Activated CD8-positive, alpha-beta T cell treated with anti-CD3 and anti-CD28 coated beads, Interleukin-2, amount 10 ng/mL, durations not matched to agents 7 days and 5 days (primary cell): ENCODE data around the gene RIPOR1. TPM values are rescaled to one million over a fixed set of nuclear protein-coding genes. Genes with fewer than 3 reads are reported as not detected.
A peak's percentile ranks its signal among the peaks of the same experiment; 100 is the strongest.
"Not testable (repeated sequence)": the region's sequence is repeated elsewhere in the genome, so short reads cannot be mapped to it uniquely, and the experiment has no call there.

Experiments used
- ATAC-seq: fragments of 150-1000 bp; cut with Tn5 transposase; one replicate; pipeline ENCODE4 v1.10.0; 2021; ENCODE audit warnings: moderate library complexity
- CTCF ChIA-PET: fragments of 350-600 bp; sonication (Branson Sonifier 250); formaldehyde crosslinking; loops from one replicate; lab custom pipeline; 2021; ENCODE audit warnings: antibody characterized with exemption; lab: Charles Lee
- POLR2A ChIA-PET: fragments of 350-600 bp; sonication (Branson Sonifier 250); formaldehyde crosslinking; loops from one replicate; lab custom pipeline; 2021; ENCODE audit warnings: antibody characterized with exemption; lab: Charles Lee
- DNase-seq: peaks from one replicate; pipeline ENCODE4 v3.0.0-alpha.2; 2020
- H3K27ac Mint-ChIP-seq: one replicate; pipeline ENCODE4 v1.8.0; 2021; ENCODE audit warnings: mild to moderate bottlenecking, mixed read lengths
- H3K27me3 Mint-ChIP-seq: one replicate; pipeline ENCODE4 v1.8.0; 2021; ENCODE audit warnings: low read depth, mixed read lengths
- H3K36me3 Mint-ChIP-seq: one replicate; pipeline ENCODE4 v1.8.0; 2021; ENCODE audit warnings: low read depth, mixed read lengths
- H3K4me1 Mint-ChIP-seq: one replicate; pipeline ENCODE4 v1.8.0; 2021; ENCODE audit warnings: low read depth, mixed read lengths
- H3K4me3 Mint-ChIP-seq: one replicate; pipeline ENCODE4 v1.8.0; 2021; ENCODE audit warnings: mild to moderate bottlenecking, mixed read lengths
- H3K9me3 Mint-ChIP-seq: one replicate; pipeline ENCODE4 v1.8.0; 2022; ENCODE audit warnings: mixed read lengths; ENCODE audit not compliant: insufficient read depth
- total RNA-seq, 2 experiments: library from RNA; stranded (reverse); gene quantifications; one replicate each; pipeline ENCODE4 v1.2.3, GENCODE V29; 2021

The RIPOR1 gene
- total RNA-seq, 2 experiments from 2014 or later = 10.6 to 13.7 TPM

GRCh38 chr16:67531247-67531646 lies 2.6 kb downstream of the RIPOR1 start:
- no peak overlapping the region for H3K4me3 Mint-ChIP-seq
- ATAC-seq (no peak), DNase-seq (no peak)
- H3K27ac Mint-ChIP-seq = no peak overlapping the region
- POLR2A ChIA-PET = no interaction called here
- H3K9me3 Mint-ChIP-seq = no peaks in the 10 kb centered on the region
- H3K36me3 Mint-ChIP-seq = peaks cover 3% of the 10 kb centered on the region
- H3K27me3 Mint-ChIP-seq = peaks cover 56% of the 10 kb centered on the region
- H3K4me1 Mint-ChIP-seq = peaks cover 20% of the 10 kb centered on the region
- CTCF ChIA-PET = interaction anchor here (1.0 to 5.6 kb wide), 4 partner anchors 10 to 114 kb away, joined by 3 to 80 read pairs (median 6); partner anchors contain the start of genes CARMIL2 and CTCF

- Mint-ChIP-seq H3K4me3 (no peak overlapping the region), H3K27ac (no peak overlapping the region), H3K27me3 (peaks cover 54% of the 10 kb centered on the region), H3K9me3 (no peaks in the 10 kb centered on the region), H3K4me1 (peaks cover 27% of the 10 kb centered on the region), H3K36me3 (peaks cover 5% of the 10 kb centered on the region)
- CTCF ChIA-PET = interaction anchor here (0.7 to 5.6 kb wide), 6 partner anchors 10 to 112 kb away, joined by 3 to 80 read pairs (median 10); partner anchors contain the start of genes CARMIL2 and CTCF
- DNase-seq = no peak
- POLR2A ChIA-PET = interaction anchor here (1.6 kb wide), 2 partner anchors 23 to 29 kb away, joined by 3 to 9 read pairs; partner anchors contain the start of gene CTCF
- no peak for ATAC-seq
Measured at GRCh38 chr16:67533024-67533560, 4.5 kb downstream of the RIPOR1 start.

DNA sequence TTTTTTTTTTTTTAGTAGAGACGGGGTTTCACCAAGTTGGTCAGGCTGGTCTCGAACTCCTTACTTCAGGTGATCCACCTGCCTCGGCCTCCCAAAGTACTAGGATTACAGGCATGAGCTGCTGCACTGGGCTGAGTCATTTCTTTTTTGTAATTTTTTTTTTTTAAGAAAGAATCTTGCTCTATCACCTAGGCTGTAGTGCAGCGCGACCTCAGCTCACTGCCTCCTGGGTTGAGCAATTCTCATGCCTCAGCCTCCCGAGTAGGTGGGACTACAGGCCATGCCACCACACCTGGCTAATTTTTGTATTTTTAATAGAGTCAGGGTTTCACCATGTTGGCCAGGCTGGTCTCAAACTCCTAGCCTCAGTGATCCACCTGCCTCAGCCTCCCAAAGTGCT lies 5.4 kb downstream of the RIPOR1 start:
- POLR2A ChIA-PET = interaction anchor here (1.0 kb wide), 1 partner anchor 112 kb away, joined by 3 read pairs; no protein-coding TSS in a partner anchor
- CTCF ChIA-PET = interaction anchor here (0.7 to 5.6 kb wide), 3 partner anchors 13 to 42 kb away, joined by 3 to 80 read pairs (median 21); no protein-coding TSS in a partner anchor
- not testable (repeated sequence) for H3K9me3 Mint-ChIP-seq, ATAC-seq, H3K36me3 Mint-ChIP-seq, H3K4me3 Mint-ChIP-seq, DNase-seq, H3K27ac Mint-ChIP-seq
- peaks cover 27% of the 10 kb centered on the region for H3K4me1 Mint-ChIP-seq
- H3K27me3 Mint-ChIP-seq = peaks cover 54% of the 10 kb centered on the region

GRCh38 chr16:67534431-67534830 lies 5.8 kb downstream of the RIPOR1 start:
- no peak overlapping the region for H3K4me3 Mint-ChIP-seq
- ATAC-seq (no peak), DNase-seq (no peak)
- no peak overlapping the region for H3K27ac Mint-ChIP-seq
- peaks cover 5% of the 10 kb centered on the region for H3K36me3 Mint-ChIP-seq
- ChIA-PET POLR2A (interaction anchor here (1.0 kb wide), 1 partner anchor 111 kb away, joined by 3 read pairs; no protein-coding TSS in a partner anchor), CTCF (interaction anchor here (2.8 to 4.9 kb wide), 3 partner anchors 13 kb away, joined by 21 to 76 read pairs (median 46); no protein-coding TSS in a partner anchor)
- H3K27me3 Mint-ChIP-seq = peaks cover 54% of the 10 kb centered on the region
- no peaks in the 10 kb centered on the region for H3K9me3 Mint-ChIP-seq
- H3K4me1 Mint-ChIP-seq = peaks cover 26% of the 10 kb centered on the region

- Mint-ChIP-seq H3K36me3 (peaks cover 2% of the 10 kb centered on the region), H3K27ac (no peak overlapping the region), H3K4me3 (no peak overlapping the region), H3K27me3 (peaks cover 49% of the 10 kb centered on the region), H3K9me3 (no peaks in the 10 kb centered on the region), H3K4me1 (peaks cover 21% of the 10 kb centered on the region)
- POLR2A ChIA-PET = no interaction called here
- DNase-seq (no peak), ATAC-seq (no peak)
- CTCF ChIA-PET = interaction anchor here (4.7 to 4.9 kb wide), 2 partner anchors 12 to 14 kb away, joined by 46 to 76 read pairs; no protein-coding TSS in a partner anchor
Measured at GRCh38 chr16:67535201-67535600, 6.6 kb downstream of the RIPOR1 start.

DNA sequence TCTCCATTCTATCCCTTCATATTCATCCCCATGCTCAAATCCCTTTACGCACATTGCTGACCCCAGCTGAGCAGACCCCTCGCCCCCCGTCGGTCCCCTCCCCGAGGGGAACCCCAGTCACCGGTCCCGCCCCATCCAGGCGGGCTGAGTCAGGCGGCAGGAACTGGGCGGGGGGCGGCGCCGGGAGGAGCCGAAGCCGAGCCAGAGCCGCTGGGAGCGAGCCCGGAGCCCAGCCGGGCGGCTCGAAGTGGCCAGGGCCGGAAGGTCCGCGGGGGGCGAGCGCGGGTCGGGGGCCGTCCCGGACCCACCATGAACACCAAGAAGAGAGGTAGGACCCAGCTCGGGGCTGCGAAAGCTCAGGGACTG lies 8.6 kb downstream of the RIPOR1 start:
- DNase-seq (peak; percentile 46), ATAC-seq (peak; percentile 47)
- H3K9me3 Mint-ChIP-seq = no peaks in the 10 kb centered on the region
- peaks cover 34% of the 10 kb centered on the region for H3K27me3 Mint-ChIP-seq
- POLR2A ChIA-PET = interaction anchor here (0.6 to 2.5 kb wide), 7 partner anchors 10 to 486 kb away, joined by 3 to 11 read pairs (median 4); partner anchors contain the start of genes ACD, CTCF, DDX28 and DUS2
- peak overlapping the region; percentile 69 for H3K4me3 Mint-ChIP-seq
- H3K27ac Mint-ChIP-seq = peak overlapping the region; percentile 25
- peaks cover 6% of the 10 kb centered on the region for H3K36me3 Mint-ChIP-seq
- H3K4me1 Mint-ChIP-seq = peaks cover 10% of the 10 kb centered on the region
- CTCF ChIA-PET = interaction anchor here (0.6 to 4.9 kb wide), 14 partner anchors 10 to 338 kb away, joined by 3 to 76 read pairs (median 7); partner anchors contain the start of genes ATP6V0D1, C16orf86, CARMIL2 and CTCF

DNA sequence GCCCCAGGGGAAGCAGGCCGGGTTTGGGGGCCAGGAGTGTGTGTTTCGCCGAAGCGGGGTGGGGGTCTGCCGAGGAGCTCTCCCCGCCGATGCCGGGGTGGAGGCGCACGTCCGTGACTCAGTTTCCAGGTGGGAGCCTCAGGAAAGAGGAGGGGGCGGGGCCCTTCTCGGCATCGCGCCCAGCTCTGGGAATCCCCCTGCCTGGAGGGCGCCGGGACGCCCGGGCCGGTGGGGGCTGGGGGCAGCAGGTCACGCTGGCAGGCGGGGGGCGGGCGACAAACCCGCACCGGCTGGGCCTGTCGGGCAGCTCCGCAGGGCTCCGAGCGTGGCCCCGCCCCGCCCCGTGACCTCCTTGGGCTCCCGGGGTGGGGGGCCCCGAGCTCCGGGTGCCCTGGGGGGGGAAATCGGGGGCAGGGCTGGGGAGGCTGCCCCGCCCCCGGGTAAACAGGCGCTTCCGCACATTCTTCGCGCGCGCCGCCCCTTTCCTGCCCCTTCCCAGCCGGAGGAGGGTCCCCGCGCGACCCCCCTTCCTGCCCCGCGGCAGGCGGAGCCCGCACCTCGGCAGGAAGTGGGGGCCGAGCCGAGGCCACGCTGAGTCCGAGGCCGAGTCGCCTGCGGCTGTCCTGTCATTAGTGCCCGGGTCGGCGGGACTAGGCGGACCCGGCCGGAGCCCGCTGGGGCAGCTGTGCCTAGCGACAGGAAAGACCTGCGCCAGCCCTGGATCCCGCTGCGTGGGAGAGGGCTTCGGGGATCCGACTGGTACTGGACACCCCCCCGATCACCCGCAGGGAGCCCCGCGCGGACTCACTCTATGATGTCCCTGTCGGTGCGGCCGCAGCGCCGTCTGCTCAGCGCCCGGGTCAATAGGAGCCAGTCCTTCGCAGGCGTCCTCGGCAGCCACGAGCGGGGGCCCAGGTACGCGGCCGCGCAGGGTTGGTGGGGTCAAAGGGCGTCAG lies 9.3 kb downstream of the RIPOR1 start:
- H3K27me3 Mint-ChIP-seq = peaks cover 31% of the 10 kb centered on the region
- peaks cover 12% of the 10 kb centered on the region for H3K36me3 Mint-ChIP-seq
- no peak overlapping the region for H3K27ac Mint-ChIP-seq
- DNase-seq (peak; percentile 65), ATAC-seq (peak; percentile 46)
- peaks cover 17% of the 10 kb centered on the region for H3K4me1 Mint-ChIP-seq
- CTCF ChIA-PET = interaction anchor here (0.6 to 4.9 kb wide), 13 partner anchors 10 to 337 kb away, joined by 3 to 76 read pairs (median 7); partner anchors contain the start of genes ATP6V0D1, C16orf86, CARMIL2 and CTCF
- no peaks in the 10 kb centered on the region for H3K9me3 Mint-ChIP-seq
- POLR2A ChIA-PET = interaction anchor here (0.6 to 2.5 kb wide), 8 partner anchors 9 to 485 kb away, joined by 3 to 11 read pairs (median 4); partner anchors contain the start of genes CTCF, DDX28 and DUS2
- peak overlapping the region; percentile 69 for H3K4me3 Mint-ChIP-seq

GRCh38 chr16:67538666-67539101 lies 10.1 kb downstream of the RIPOR1 start:
- peaks cover 23% of the 10 kb centered on the region for H3K27me3 Mint-ChIP-seq
- H3K9me3 Mint-ChIP-seq = no peaks in the 10 kb centered on the region
- peaks cover 25% of the 10 kb centered on the region for H3K4me1 Mint-ChIP-seq
- ChIA-PET CTCF (interaction anchor here (1.5 to 4.9 kb wide), 4 partner anchors 9 to 44 kb away, joined by 4 to 76 read pairs (median 29); no protein-coding TSS in a partner anchor), POLR2A (interaction anchor here (1.4 to 2.5 kb wide), 3 partner anchors 8 to 23 kb away, joined by 6 to 11 read pairs (median 7); no protein-coding TSS in a partner anchor)
- ATAC-seq (no peak), DNase-seq (no peak)
- no peak overlapping the region for H3K27ac Mint-ChIP-seq
- peak overlapping the region; percentile 64 for H3K4me3 Mint-ChIP-seq
- H3K36me3 Mint-ChIP-seq = peaks cover 12% of the 10 kb centered on the region

GRCh38 chr16:67539271-67539670 lies 10.6 kb downstream of the RIPOR1 start:
- CTCF ChIA-PET = interaction anchor here (0.9 to 4.9 kb wide), 4 partner anchors 8 to 22 kb away, joined by 3 to 76 read pairs (median 26); no protein-coding TSS in a partner anchor

DNA sequence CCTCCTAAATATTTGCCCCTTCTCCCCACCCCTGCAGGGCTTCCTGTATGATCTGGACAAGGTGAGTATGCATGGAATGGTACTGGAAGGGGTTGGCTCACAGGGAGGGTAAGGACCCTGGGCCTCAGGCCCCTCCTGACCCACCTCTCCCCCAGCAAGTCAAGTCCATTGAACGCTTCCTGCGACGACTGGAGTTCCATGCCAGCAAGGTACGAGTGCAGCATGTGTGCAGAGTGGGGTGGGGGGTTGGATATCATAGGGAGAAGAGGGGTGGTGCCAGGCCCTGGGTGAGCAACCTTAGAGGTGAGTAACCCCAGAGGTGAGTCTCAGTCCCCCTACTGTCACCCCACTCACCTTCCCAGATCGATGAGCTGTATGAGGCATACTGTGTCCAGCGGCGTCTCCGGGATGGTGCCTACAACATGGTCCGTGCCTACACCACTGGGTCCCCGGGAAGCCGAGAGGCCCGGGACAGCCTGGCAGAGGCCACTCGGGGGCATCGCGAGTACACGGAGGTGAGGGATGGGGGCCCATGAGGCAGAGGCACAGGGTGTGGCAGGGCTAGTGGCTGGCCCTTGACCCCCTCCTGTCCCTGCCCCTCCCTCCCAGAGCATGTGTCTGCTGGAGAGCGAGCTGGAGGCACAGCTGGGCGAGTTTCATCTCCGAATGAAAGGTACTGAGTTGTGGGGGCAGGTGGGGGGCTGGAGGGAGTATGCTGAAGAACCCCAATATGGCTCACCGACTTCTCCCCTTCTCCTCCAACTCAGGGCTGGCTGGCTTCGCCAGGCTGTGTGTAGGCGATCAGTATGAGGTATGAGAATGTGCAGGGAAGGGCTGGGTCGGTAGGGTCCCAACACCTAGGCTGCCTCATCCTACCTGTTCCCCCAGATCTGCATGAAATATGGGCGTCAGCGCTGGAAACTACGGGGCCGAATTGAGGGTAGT lies 11.3 kb downstream of the RIPOR1 start:
- Mint-ChIP-seq H3K9me3 (no peaks in the 10 kb centered on the region), H3K27ac (no peak overlapping the region), H3K36me3 (peaks cover 12% of the 10 kb centered on the region), H3K4me1 (peaks cover 28% of the 10 kb centered on the region), H3K27me3 (peaks cover 20% of the 10 kb centered on the region), H3K4me3 (no peak overlapping the region)
- ChIA-PET POLR2A (interaction anchor here (1.4 to 1.6 kb wide), 3 partner anchors 10 to 22 kb away, joined by 4 to 7 read pairs (median 6); partner anchors contain the start of gene CTCF), CTCF (interaction anchor here (0.8 to 2.2 kb wide), 4 partner anchors 19 to 104 kb away, joined by 3 to 7 read pairs (median 5); partner anchors contain the start of gene CTCF)
- DNase-seq (no peak), ATAC-seq (no peak)

More at GRCh38 chr16:67539271-67539670, 10.6 kb downstream of the RIPOR1 start:
- Mint-ChIP-seq H3K27ac (no peak overlapping the region), H3K27me3 (peaks cover 23% of the 10 kb centered on the region), H3K4me1 (peaks cover 28% of the 10 kb centered on the region), H3K9me3 (no peaks in the 10 kb centered on the region), H3K36me3 (peaks cover 12% of the 10 kb centered on the region), H3K4me3 (peak overlapping the region; percentile 64)
- DNase-seq (no peak), ATAC-seq (no peak)
- POLR2A ChIA-PET = interaction anchor here (1.4 to 2.5 kb wide), 3 partner anchors 8 to 22 kb away, joined by 6 to 11 read pairs (median 7); no protein-coding TSS in a partner anchor
